AG20443 (cell line): Measurements from ENCODE around the gene PIP5KL1.
A peak's percentile ranks its signal among the peaks of the same experiment; 100 is the strongest.

Experiments
- DNase-seq: peaks from one replicate; pipeline ENCODE4 v3.0.0; 2012; ENCODE audit warnings: low spot score, mixed read lengths

PIP5KL1 gene

DNA sequence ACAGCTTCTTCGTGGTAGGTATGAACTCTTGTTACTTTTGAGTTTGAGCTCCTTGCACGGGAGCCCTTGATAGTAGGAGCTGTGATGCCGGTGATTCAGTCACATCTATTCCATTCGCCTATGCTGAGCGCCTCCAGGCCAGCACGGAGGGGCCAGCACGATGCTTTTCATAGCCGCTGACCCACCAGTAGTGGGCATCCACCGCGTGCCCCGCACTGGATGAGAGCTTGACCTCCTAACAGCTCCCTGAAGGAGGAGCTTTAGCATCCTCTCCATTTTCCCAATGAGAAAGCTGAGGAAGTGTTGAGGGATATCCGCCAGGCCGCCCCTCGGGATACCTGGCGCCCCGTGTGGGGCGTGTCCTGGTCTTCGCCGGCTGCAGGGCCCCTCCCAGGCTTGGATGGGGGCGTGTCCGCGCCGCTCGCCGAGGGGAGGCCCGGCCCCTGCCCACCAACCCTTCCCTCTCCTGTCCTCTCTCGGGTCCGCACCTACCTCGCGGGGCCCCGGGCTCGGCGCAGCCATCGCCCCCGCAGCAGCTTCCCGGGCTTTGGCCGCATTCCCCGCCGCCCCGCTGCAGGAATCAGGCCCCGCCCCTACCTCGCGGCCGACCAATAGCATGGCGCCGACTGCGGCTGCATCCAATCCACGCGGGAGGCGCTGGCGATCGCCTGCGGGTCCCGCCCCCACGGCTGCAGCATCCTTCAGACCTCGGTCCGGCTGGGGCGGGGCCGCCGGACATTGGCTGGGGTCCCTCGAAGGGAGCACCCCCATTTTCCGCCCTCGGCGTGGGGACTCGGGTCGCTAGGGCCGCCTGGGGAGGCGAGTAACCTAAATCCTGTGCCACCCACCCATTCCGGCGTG is at the start of gene PIP5KL1:
Gene PIP5KL1 (minus strand): TSS at position 547 of the 861 bp plus-strand sequence. CDS start 25 bp downstream, at position 522.
- peak; percentile 98 for DNase-seq

- DNase-seq, result no peak
Observed at GRCh38 chr9:127980060-127980705, 49.6 kb upstream of the PIP5KL1 start.

DNA sequence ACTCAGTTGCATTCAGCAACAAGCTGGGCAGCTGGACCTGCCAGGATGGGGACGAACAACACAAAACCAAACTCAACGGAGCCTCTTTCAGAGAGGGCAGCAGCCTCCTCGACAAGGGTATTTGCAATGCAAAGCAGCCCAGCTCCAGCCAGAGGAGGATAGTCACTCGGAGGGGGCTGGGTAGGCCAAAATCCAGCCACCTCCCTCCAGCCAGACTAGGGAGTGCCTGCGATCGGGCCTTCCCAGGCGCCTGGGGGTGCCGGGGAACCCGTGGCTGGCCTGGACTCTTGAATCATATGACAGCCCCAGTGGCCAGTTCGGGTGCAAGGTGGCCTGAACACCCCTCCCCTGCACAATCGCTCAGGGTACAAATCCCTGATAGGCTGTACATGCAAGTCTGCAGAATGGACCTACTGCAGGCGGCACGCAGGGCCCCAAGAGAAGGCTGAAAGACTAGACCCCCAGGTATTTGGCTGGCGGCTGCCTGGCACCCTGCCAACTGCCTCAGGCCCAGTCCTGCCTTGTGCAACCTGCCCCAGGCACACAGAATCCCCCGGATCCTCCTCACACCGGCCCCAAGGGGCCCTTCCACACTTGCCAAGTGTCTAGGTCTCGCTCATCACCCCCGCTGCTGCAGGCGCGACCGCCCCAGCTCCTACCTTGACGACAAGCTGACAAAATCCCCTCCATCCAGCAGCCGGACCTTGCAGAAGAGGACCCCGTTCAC is 48.9 kb upstream of the PIP5KL1 start:
- DNase-seq, result peak; percentile 69

- DNase-seq, result no peak
Observed at GRCh38 chr9:127979015-127979332, 48.4 kb upstream of the PIP5KL1 start.

- peak; percentile 81 for DNase-seq
Observed at GRCh38 chr9:127977884-127978647, 47.5 kb upstream of the PIP5KL1 start.

GRCh38 chr9:127977009-127977883 is 46.7 kb upstream of the PIP5KL1 start:
- no peak for DNase-seq

DNA sequence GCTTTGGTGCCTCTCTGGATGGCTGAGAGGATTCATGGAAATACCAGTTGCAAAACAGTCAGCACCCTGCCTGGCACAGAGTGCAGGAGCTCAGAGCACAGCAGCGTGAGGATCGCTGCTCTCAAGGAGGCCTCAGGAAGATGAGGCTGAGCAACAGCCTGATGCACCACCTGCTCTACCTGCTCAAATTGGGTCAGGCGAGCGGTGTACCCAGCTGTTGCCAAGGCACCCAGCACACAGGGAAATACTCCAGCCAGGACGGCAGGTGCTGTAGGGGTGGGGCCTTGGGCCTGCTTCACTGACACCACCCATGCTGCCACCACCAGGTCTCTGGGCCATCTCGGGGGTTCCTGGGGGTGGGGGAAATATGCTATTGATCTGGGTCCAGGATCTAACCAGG is 45.9 kb upstream of the PIP5KL1 start:
- DNase-seq, result no peak

GRCh38 chr9:127975376-127976315 is 45.1 kb upstream of the PIP5KL1 start:
- no peak for DNase-seq

DNA sequence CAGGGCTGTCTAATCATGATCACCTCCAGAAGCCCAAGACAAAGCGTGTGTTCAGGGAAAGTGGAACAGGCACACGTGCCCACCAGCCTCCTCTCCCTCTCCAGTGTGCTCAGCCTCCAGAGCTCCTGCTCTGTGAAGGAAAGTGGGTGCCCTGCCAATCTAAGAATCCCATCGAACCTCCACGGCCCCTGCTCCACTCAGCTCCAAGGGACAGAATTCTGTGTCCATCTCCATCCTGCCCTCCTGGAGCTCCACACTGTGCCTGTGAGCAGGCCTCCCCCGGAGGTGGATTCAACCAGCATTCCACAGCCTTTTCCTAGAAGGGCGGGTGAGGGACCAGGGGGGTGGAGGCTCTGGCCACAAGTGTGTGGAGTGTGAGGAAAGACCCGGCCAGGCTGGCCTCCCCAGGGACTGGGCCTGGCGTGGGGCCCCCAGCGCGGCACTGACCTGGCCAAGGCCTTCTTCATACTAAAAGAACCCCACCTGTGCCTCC is 44.2 kb upstream of the PIP5KL1 start:
- DNase-seq, result peak; percentile 73

GRCh38 chr9:127974001-127974768 is 43.6 kb upstream of the PIP5KL1 start:
- DNase-seq, result no peak

GRCh38 chr9:127973169-127974000 is 42.8 kb upstream of the PIP5KL1 start:
- no peak for DNase-seq

DNA sequence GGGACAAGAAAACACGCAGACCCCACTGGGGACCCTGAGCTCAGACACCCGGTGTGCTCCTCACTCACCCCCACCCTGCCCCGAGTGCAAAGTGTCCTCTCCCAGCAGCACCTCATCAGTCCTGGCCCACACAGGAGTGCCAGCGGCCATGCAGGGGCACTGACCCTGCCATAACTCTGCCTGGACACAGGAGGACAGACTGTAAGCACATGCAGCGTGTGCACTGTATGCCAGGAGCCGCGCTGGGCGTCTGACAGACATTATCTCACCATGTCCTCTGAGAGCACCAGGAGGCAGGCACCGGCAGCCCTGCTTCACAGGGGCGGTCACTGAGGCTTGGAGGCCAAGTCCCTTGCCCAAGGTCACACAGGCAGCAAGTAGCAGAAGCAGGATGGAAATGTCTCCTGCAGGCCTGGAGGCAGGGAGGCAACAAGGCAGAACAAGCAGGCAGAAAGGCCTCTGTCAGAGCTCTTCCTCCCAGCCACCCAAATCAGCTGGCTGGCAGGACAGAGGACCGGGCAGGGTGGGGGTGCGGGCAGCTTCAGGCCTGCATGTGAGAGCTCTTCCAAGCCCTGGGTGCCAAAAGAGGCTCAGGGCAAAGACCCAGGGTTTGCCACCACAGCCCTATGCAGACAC is 41.8 kb upstream of the PIP5KL1 start:
- no peak for DNase-seq

DNA sequence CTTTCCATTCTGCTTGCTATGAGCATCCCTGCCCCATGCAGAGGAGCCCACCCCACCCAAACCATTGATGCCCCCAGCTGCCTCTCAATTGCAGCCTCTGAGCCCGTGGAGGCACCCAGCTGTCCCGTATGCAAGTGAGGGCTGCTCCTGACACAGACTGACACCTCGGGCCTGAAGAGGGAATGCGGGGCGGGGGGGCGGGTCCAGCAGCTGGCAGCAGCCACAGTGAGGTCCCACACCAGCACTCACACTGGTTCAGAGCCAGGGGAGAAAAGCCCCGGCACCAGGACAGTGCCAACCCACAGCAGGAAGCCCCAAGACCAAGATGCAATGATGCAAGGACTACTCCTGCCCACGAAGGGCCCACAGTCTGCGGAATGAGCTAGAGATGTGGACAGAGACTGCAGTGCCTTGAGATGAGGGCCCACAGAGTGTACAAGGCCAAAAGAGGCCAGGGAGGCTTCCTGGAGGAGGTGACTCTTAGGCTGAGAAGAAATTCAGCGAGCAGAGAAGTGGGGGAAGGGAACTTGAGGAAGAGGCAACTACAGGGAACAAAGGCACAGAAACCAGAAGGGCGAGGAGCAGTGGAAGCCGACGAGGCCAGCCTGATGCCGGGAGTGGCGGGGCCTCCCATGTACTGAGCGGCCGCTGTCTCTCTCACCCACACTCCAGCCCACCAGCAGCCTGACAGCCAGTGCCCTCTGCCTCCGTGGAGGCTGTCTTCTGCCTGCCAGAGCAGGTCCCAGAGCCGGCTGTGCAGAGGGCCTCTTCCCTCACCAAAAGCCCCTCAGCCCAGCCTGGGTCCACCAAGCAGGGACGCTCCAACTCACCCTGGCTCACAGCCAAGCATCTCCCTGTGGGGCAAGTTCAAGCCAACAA is 41.0 kb upstream of the PIP5KL1 start:
- no peak for DNase-seq

DNA sequence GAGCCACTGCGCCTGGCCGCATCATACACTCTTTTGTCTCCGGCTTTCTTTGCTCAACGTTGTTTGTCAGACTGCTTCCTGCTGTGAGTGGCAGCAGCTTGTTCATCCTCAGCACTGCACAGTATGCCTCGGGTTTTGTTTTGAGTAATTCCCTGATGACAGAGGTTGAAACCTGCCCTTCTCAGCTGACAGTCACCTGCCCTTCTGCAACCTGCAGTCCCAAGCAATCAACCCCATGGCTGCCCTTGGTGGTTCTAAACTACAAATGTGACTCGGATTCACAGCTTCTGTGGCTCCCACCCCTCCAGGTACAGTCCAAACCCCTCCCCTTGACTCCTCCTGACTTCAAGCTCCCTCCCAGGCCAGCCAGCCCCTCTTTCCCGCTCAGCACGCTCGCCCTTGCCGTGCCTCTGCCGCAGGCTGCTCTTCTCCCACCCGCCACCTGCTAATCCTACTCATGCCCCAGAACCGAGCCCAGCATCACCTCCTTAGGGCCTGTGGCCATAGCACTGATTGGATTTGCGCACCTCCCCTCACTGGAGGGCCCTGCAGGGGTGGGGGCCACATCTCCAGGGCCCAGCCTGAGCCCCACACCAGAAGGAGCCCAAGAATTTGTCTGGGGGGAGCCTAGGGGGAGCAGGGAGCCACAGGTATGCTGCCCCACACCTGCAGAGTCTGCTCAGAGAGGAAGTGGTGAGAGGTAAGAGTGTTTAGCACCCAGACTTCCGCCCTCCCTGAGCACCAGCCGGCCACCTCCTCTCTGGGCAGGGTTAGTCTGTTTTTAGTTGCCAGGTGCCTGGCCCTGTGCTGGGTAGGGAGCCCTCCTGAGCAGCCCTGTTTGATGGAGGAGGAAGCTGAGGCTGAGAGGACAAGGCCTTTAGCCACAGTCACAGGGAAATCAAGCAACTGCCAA is 40.1 kb upstream of the PIP5KL1 start:
- no peak for DNase-seq

DNA sequence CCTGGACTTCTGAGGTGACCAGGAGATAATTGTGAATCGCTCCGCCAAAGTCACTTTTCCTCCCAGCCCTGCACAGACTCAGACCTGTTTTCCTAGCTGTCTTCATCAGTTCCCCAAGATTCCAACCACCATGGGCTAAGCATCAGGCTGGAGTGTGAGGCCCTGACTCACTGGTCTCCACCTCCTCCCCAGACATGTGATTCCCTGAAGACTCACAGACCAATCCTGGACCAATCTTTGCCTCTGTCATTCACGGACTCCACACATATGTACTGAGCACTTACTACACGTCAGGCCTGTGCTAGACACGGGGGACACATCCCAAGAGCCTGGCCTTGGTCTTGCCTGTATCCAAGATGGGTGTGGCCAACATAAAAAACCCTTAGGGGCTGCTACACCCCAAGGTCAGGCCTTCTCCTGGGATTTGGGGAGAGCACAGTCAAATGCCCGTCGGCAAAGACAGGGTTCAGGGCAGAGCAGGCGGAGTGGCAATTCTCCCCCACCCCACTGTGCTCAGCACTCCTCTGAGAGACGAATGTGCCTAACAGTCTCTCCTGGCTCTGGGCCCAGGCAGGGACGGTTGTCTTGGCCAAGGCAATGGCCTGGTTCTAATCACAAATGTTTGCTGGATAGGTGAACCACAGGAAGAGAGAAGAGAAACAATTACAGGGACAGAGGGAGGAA is 38.3 kb upstream of the PIP5KL1 start:
- DNase-seq, result peak; percentile 87
